HUDEP-2 (cell line): ENCODE data around the gene NFKBIE.
"Not testable (repeated sequence)": the region's sequence is repeated elsewhere in the genome, so short reads cannot be mapped to it uniquely, and the experiment has no call there.

Experiments used
- DNase-seq, 76 experiments: peaks; one replicate each; lab custom pipeline; 2025; ENCODE audit not compliant: unreplicated experiment in 76 of 76; lab: John Stamatoyannopoulos, UW

NFKBIE gene, protein sequence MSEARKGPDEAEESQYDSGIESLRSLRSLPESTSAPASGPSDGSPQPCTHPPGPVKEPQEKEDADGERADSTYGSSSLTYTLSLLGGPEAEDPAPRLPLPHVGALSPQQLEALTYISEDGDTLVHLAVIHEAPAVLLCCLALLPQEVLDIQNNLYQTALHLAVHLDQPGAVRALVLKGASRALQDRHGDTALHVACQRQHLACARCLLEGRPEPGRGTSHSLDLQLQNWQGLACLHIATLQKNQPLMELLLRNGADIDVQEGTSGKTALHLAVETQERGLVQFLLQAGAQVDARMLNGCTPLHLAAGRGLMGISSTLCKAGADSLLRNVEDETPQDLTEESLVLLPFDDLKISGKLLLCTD

GRCh38 chr6:44265007-44265721 lies at the start of gene NFKBIE:
Gene NFKBIE (minus strand): TSS chr6:44265551. CDS start chr6:44265346, 205 bp downstream.
- peak in 73 of 76 experiments; percentile 27 to 93 (median 81) for DNase-seq

DNA sequence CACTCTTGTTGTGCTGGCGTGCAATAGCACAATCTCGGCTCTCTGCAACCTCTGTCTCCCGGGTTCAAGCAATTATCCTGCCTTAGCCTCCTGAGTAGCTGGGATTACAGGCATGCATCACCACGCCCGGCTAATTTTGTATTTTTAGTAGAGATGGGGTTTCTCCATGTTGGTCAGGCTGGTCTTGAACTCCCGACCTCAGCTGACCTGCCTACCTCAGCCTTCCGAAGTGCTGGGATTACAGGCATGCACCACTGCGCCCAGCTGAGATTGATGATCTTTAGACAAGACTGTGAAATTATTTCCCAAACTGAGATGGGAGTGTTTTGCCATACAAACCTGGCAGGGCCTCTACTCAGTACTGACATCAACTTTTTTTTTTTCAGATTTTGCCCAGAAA lies 49.3 kb upstream of the NFKBIE start:
- not testable (repeated sequence) for DNase-seq

DNA sequence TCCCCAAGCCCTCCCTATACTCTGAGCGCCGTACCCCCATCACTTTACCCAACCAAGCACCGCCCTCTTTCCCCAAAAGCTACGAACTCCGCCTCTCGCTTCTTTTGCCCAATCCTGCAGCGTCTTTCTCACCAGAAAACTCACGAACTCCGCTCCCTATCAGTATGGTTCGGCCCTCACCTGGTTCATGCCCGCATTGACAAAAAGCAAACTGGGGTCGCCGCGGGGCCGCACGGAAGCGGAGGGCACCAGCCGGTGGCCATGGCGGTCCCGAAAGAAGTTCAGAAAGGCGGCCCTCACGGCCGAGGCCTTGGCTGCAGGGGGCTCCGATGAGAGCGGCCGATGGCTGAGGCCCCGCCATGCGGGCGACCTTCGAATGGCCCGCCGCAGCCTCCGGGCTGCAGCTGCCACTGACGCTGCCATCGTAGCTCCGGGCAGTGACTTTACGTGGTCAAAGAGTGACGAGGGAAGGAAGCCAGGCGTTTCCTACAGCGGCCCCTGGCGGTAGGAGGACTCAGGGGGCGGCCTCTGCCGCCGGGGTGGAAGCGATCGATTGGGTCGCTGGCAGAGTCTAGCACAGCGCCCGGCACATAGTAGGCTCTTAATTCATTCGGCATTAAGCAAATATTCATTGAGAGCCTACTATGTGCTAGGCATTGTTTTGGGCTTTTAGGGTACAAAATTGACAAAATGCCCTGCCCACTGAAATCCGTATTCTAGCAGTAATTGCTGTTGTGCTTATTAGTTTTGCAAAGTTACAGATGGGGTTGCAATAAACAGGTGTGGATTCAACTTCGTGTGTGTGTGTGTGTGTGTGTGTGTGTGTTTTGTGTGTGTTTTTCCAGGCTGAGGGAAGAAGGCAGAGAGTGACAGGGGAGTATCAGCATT lies 47.8 kb upstream of the NFKBIE start, which contains the start of gene AARS2:
TSS of gene AARS2 (minus strand) at position 447 of the 888 bp plus-strand sequence. CDS start at position 423, 24 bp downstream.
- peak; percentile 31 to 97 (median 88) for DNase-seq

DNA sequence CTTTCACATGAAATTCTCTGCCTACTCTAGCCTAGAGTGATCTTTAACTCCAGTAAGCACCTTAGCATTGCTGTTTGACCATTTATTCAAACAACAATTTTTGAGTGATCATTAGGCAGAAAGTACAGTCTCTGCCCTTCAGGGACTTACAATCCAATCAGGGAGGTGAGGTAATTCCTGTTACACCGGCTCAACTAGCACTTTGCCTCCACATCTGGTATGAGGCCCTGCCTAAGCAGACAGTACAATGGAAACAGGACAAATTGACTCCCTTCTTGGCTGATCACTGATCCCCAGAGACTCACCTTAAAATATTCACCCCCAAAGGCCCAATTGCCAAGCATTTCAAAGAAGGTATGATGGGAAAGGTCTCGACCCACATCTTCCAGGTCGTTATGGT lies 46.4 kb upstream of the NFKBIE start:
- no peak for DNase-seq

- no peak for DNase-seq
Measured at GRCh38 chr6:44311304-44311703, 46.0 kb upstream of the NFKBIE start.

DNA sequence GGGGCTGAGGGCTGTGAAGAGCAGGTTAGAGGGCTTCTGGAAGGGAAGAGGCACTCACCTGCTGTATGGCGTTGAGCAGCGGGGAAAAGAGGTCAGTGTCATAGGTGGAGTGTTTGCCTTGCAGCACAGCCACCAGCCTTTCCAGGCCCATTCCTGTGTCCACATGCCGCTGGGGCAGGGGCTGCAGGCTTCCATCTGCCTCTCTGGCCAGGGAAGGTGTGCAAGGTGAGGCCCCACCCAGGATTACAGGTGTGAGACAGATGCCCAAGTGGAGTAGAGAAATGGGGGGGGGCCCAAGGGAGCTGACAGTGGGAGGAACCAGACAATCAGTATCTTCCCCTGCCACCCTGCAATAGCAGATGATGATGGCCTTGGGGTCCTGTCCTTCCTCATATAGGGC lies 44.9 kb upstream of the NFKBIE start:
- no peak for DNase-seq

DNA sequence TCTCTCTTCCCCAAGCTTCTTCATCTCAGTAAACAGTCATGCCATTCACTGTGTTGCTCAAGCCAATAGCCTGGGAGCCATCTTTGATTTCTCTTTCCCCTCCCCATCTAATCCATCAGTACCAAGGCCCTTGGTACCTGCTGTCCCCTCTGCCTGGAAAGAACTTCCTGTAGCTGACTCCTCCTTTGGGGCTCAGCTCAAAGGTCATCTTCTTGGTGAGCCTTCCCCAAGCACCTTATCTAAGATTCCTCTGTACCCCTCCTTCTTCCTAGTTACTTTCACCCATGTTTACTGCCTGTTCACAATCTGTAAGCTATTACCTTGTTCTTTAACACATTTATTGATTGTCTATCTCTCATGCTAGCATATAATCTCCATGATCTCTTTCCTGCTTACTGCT lies 44.3 kb upstream of the NFKBIE start:
- DNase-seq, result no peak

GRCh38 chr6:44309092-44309491 lies 43.7 kb upstream of the NFKBIE start:
- DNase-seq, result no peak

DNA sequence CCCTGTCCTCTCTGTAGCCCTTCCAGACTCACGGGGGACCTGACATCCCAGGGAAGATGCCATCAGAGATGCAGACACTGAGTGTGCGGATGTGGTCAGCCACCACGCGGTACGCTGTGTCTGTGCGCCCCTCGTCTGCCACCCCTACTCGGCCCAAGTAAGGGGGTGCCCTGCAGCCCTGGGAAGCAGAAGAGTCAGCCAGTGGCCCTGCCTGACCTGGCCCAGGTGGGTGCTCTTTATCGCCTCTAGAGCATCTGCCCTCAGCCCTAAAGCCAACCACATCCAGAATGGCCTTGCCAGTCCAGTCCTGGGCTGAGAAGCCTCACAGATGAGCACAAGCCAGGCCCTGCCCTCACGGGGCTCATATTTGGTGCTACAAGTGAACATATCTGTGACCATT lies 41.9 kb upstream of the NFKBIE start:
- no peak for DNase-seq

- no peak for DNase-seq
Measured at GRCh38 chr6:44306710-44307109, 41.4 kb upstream of the NFKBIE start.

DNA sequence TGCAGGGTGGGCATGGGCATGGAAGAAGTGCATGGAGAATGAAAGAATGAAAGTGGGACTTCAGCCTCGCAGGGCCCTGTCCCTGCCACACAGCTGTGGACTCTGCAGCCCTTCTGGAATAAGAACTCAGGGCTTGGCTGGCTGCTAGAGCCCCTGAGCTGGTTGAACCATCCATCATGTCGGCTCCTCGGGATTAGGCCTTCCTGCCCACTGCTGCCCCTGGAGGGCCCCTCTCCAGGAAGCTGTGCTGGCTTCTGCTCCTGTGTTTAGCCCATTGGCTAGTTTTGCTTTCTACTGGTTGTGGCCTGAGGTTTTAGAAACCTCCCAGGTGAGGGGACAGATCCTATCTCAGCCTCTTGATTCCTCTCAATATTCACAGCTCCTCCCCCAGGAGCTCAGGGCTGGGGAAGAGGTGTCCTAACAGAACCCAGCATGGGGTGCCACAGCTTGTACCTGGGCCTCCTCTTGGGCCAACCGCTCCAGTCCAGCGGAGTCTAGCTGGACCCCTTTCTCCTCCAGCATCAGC lies 39.9 kb upstream of the NFKBIE start:
- no peak for DNase-seq

DNA sequence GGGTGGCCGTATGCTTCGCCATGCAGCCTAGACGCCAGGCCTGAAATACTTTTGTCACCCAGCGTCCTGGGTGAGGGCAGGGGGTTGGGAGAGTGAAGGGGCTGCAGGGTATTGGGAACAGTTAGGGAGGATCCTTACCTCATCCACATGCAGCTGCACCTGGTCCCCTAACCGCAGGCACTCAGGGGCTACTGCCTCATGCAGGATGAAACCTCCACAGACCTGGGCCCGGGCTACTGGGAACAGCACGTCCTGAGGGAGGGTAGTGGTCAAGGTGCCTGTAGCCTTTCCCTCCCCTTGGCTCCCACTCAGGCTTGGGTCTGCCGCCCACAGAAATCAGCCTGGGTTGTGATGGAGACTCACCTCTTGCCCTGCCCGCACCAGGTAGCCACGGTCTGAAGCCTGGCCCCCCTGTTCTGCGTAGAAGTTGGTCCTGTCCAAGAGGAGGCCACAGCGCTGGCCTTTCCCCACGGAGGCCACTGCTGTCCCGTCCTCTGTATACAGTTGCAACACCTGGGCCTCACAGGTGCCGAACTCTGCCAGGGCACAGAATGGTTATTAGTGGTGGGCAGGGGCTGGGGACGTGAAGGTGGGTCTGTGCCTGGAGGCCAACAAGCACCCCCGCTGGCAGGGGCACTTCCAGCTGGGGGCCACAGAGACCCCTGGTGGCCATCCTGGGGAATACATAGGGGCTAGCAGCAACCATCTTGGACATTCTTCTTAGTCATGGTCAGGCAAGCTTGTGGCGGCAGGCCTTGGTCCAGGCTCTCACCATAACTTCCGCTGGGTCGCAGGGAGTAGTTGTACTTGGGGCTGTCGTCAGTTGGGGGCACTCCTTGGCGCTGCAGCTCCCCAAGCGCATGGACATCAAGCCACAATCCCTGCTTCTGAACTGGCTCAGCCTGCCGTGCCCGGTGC lies 39.2 kb upstream of the NFKBIE start:
- DNase-seq, result peak in 30 of 76 experiments; percentile 11 to 45 (median 22)

DNA sequence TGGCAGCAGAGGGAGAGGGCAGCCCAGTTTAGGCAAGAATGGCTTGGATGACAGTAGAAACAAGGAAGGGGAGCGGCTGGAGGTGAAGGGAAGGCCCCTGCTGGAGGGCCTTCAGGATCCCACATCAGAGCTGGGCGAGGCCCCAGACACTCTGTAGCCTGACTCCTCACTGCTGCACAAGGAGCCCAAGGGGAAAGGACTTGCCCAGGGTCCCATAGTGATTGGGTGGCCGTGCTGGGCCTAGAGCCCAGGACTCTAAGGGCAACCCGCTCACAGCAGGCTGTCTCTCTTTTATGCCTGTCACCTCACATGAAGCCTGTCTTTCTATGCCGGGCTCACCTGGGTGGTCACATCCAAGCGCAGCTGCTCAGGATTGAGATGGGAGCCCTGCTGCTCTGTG lies 38.5 kb upstream of the NFKBIE start:
- no peak for DNase-seq

GRCh38 chr6:44302856-44303255 lies 37.5 kb upstream of the NFKBIE start:
- DNase-seq, result no peak

DNA sequence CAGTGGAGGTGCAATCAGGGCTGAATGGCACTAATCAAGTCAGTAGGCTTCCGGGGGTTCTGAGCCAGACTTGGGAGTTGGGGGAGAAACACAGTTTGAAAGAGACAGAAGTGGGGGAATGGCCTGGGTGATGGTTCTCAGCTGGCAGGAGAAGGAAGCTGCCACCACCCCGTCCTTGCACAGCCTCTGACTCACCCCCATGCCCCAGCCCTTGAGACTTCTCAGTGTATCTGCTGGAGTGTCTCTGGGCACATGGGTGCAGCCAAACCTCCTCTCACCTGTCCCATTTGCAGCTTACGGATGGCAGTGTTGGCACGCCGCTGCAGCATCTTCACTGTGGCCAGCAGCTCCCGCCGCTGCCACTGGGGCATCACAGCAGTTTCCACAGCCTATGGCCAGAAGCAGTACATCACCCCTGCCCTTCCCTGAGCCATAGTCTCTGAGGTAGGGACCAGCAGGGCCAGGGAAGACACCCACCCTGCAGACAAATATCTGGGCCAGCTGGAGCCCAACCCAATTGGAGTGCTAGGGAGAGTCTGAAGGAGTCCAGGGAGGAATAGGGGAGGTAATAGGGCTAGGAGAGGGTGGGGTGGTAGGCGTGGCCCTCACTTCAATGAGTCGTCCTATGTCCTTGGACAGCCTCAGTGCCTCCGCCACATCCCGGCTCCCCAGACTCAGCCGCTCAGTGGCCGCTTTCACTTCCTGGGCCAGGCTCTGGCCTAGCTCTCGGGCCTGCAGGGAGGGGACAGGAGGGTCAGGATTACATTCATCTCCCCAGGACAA lies 36.6 kb upstream of the NFKBIE start:
- no peak for DNase-seq

- no peak for DNase-seq
Measured at GRCh38 chr6:44301106-44301505, 35.8 kb upstream of the NFKBIE start.

- DNase-seq, result no peak
Measured at GRCh38 chr6:44300292-44300823, 35.0 kb upstream of the NFKBIE start.

DNA sequence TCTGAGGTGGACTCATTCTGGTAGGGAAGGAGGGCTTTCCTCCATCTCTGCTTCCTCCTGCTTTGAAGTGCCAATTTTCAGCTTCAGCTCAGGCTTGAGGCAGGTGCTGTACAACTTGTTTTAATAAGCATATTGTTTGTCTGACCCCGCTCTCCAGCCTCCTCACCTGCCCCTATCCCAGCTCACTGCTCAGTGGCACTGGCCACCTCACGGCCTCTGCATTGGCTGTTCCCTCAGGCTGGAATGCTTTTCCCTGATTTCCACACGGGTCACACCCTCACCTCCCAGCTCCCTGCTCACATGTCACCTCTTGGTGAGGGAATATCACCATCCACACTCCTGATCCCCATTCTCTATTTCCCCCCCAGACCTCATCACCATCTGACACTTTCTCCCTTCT lies 33.5 kb upstream of the NFKBIE start:
- DNase-seq, result no peak
